ENCODE results near the gene RAB3D. TPM values are rescaled to one million over a fixed set of nuclear protein-coding genes. Genes with fewer than 3 reads are reported as not detected.

RAB3D gene
- total RNA-seq, 1 experiment from 2014 or later, result 35.0 TPM

DNA sequence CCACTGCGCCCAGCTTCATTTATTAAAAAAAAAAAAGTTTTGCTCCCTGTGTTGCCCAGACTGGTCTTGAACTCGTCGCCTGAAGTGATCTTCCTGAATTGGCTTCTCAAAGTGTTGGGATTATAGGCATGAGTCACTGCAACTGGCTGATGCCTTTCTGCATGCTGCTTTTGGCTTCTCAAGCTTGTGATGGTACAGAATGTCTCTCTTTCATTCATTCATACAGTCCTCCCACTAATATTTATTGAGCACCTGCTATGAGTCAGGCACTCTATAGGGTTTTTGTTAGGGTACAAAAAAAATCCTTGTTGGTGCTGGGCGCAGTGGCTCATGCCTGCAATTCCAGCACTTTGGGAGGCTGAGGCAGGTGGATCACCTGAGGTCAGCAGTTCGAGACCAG, 34.5 kb downstream of the RAB3D start:
- ChIA-PET CTCF (interaction anchor here (0.6 kb wide), 1 partner anchor 280 kb away, joined by 3 read pairs; no protein-coding TSS in a partner anchor), POLR2A (ENCODE audit: unreplicated experiment) (no interaction called here)
- Histone ChIP-seq H3K9me2 (ENCODE audit: insufficient read depth) (no peaks in the 10 kb centered on the region), H3F3A (ENCODE audit: insufficient read depth, low read depth) (no peaks in the 10 kb centered on the region), H4K20me1 (ENCODE audit: insufficient read depth) (no peaks in the 10 kb centered on the region), H3K4me3 (no peak overlapping the region), H3K4me1 (replicated peaks; ENCODE audit: insufficient read depth) (no peaks in the 10 kb centered on the region), H3K4me2 (no peak overlapping the region), H3K9me3 (ENCODE audit: insufficient read depth, low read depth) (no peaks in the 10 kb centered on the region), H3K27ac (no peak overlapping the region), H3K79me2 (ENCODE audit: low read depth) (no peaks in the 10 kb centered on the region), H3K27me3 (ENCODE audit: insufficient read depth, low read depth) (no peaks in the 10 kb centered on the region), H2AFZ (no peak overlapping the region), H3K36me3 (ENCODE audit: low read depth) (no peaks in the 10 kb centered on the region)
- DNase-seq, result no peak
- no TSS peak for BruUV-seq (replicated peaks)
- TF ChIP-seq, protein P1, sequence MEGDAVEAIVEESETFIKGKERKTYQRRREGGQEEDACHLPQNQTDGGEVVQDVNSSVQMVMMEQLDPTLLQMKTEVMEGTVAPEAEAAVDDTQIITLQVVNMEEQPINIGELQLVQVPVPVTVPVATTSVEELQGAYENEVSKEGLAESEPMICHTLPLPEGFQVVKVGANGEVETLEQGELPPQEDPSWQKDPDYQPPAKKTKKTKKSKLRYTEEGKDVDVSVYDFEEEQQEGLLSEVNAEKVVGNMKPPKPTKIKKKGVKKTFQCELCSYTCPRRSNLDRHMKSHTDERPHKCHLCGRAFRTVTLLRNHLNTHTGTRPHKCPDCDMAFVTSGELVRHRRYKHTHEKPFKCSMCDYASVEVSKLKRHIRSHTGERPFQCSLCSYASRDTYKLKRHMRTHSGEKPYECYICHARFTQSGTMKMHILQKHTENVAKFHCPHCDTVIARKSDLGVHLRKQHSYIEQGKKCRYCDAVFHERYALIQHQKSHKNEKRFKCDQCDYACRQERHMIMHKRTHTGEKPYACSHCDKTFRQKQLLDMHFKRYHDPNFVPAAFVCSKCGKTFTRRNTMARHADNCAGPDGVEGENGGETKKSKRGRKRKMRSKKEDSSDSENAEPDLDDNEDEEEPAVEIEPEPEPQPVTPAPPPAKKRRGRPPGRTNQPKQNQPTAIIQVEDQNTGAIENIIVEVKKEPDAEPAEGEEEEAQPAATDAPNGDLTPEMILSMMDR (conservative IDR thresholded peaks at IDR 0.05), result no peak
- no peak for TF ChIP-seq EZH2 (IDR thresholded peaks at IDR 0.05; ENCODE audit: low read depth)
- intact Hi-C loops (cut with micrococcal nuclease; ENCODE audit: unreplicated experiment), result no loop called here

DNA sequence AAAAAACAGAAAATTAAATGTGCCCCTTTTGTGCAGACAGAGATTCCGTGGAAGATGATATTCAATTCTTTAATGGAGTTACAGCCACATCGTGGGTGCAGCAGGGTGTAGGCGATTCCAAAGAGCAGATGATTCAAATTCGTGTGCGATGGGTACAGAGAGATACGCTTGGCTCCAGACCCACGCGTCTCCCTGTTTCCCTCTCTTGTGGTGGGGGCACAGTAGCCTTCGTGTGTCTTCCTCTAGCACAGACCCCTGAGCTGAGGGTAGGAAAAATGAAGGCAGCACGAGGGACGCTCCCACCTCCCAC, 38.7 kb downstream of the RAB3D start:
- no peak overlapping the region for H3K27ac ChIP-seq
- H3K4me1 ChIP-seq (replicated peaks; ENCODE audit: insufficient read depth), result peaks cover 9% of the 10 kb centered on the region
- intact Hi-C loops (cut with micrococcal nuclease; ENCODE audit: unreplicated experiment), result no loop called here
- peaks cover 14% of the 10 kb centered on the region; the same call in 1 of the 2 replicates for H3F3A ChIP-seq (ENCODE audit: insufficient read depth, low read depth)
- DNase-seq, result no peak
- no peak overlapping the region for H3K4me3 ChIP-seq
- H3K9me3 ChIP-seq (ENCODE audit: insufficient read depth, low read depth), result no peaks in the 10 kb centered on the region
- H2AFZ ChIP-seq, result no peak overlapping the region
- TF ChIP-seq, protein P1 (conservative IDR thresholded peaks at IDR 0.05), result no peak
- no peak for TF ChIP-seq EZH2 (IDR thresholded peaks at IDR 0.05; ENCODE audit: low read depth)
- no peaks in the 10 kb centered on the region for H3K36me3 ChIP-seq (ENCODE audit: low read depth)
- no peaks in the 10 kb centered on the region for H4K20me1 ChIP-seq (ENCODE audit: insufficient read depth)
- CTCF ChIA-PET, result no interaction called here
- H3K79me2 ChIP-seq (ENCODE audit: low read depth), result no peaks in the 10 kb centered on the region
- no peaks in the 10 kb centered on the region for H3K9me2 ChIP-seq (ENCODE audit: insufficient read depth)
- no peaks in the 10 kb centered on the region for H3K27me3 ChIP-seq (ENCODE audit: insufficient read depth, low read depth)
- H3K4me2 ChIP-seq, result no peak overlapping the region
- POLR2A ChIA-PET (ENCODE audit: unreplicated experiment), result no interaction called here
- no TSS peak for BruUV-seq (replicated peaks)

DNA sequence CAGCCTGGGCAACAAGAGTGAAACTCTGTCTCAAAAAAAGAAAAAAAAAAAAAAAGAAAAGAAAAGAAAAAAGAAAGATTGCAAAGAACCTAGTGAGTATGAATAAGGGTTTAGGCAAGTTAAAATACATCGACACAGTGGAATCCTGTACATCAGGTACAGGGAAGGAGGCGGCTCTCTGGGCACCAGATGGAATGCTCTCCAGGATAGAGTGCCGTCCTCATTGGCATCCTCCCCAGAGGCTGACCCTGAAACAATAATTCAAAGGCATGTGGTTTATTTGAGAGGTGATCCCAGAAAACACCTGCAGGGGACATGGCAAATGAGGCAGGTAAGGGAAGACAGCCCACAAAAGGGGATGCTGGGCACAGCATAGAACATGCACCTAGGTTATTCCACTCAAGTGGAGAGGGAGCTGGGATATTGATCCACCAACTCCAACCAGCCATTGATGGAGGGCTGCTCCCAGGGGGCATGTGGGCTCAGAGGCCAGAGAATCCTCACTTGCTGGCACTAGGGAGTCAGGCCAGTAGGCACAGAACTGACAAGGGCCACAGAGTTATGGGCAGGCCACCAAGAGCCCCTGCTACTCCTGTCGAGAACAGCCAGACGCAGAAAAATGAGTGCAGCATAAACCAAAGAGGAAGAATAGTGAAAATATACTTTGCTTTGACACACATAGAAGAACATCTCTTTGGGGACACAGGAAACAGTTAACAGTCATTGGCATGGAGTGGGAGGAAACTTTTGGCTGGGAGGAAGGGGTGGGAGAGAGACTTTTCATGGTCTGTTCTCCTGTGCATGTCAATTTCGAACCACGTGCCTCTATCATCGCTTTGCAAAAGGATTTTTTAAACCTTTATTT, 39.3 kb downstream of the RAB3D start:
- no peak overlapping the region for H3K4me3 ChIP-seq
- H3K36me3 ChIP-seq (ENCODE audit: low read depth), result no peaks in the 10 kb centered on the region
- no peaks in the 10 kb centered on the region for H4K20me1 ChIP-seq (ENCODE audit: insufficient read depth)
- CTCF ChIA-PET, result interaction anchor here (0.6 kb wide), 2 partner anchors 79 to 466 kb away, joined by 3 to 4 read pairs; no protein-coding TSS in a partner anchor
- no peaks in the 10 kb centered on the region for H3K79me2 ChIP-seq (ENCODE audit: low read depth)
- TF ChIP-seq, protein P1 (conservative IDR thresholded peaks at IDR 0.05), result no peak
- TF ChIP-seq EZH2 (IDR thresholded peaks at IDR 0.05; ENCODE audit: low read depth), result no peak
- POLR2A ChIA-PET (ENCODE audit: unreplicated experiment), result no interaction called here
- no TSS peak for BruUV-seq (replicated peaks)
- H3K9me3 ChIP-seq (ENCODE audit: insufficient read depth, low read depth), result no peaks in the 10 kb centered on the region
- H3F3A ChIP-seq (ENCODE audit: insufficient read depth, low read depth), result peaks cover 20% of the 10 kb centered on the region; the same call in 1 of the 2 replicates
- no peak overlapping the region for H2AFZ ChIP-seq
- H3K9me2 ChIP-seq (ENCODE audit: insufficient read depth), result no peaks in the 10 kb centered on the region
- DNase-seq, result no peak
- no peaks in the 10 kb centered on the region for H3K27me3 ChIP-seq (ENCODE audit: insufficient read depth, low read depth)
- no peak overlapping the region for H3K4me2 ChIP-seq
- no peak overlapping the region for H3K27ac ChIP-seq
- intact Hi-C loops (cut with micrococcal nuclease; ENCODE audit: unreplicated experiment), result no loop called here
- peaks cover 15% of the 10 kb centered on the region for H3K4me1 ChIP-seq (replicated peaks; ENCODE audit: insufficient read depth)
